SK-N-MC (cell line): ENCODE results near the gene BCAM.
"Not testable (repeated sequence)": the region's sequence is repeated elsewhere in the genome, so short reads cannot be mapped to it uniquely, and the experiment has no call there.

Experiments
- DNase-seq: peaks from one replicate; pipeline ENCODE4 v3.0.0-alpha.2; 2011; ENCODE audit warnings: low read depth, low spot score
- H3K27ac ChIP-seq: fragments of 200-600 bp; sonication (generic); 2 replicates; pipeline ENCODE4 v1.5.1; 2016; ENCODE audit warnings: mixed run types
- H3K36me3 ChIP-seq: fragments of 200-600 bp; sonication (generic); 2 replicates; pipeline ENCODE4 v1.6.1; 2017; ENCODE audit warnings: antibody characterized with exemption, low read length, mixed read lengths; ENCODE audit not compliant: insufficient read depth
- H3K4me3 ChIP-seq: fragments of 200-600 bp; sonication (generic); 2 replicates; pipeline ENCODE4 v1.5.1; 2016
- H3K9ac ChIP-seq: fragments of 200-600 bp; sonication (generic); 2 replicates; pipeline ENCODE4 v1.8.0; 2017; ENCODE audit warnings: mixed run types, mixed read lengths; ENCODE audit not compliant: insufficient read length
- H3K9me3 ChIP-seq: fragments of 200-600 bp; sonication (generic); 2 replicates; pipeline ENCODE4 v1.6.1; 2017; ENCODE audit warnings: low read depth, mild to moderate bottlenecking, antibody characterized with exemption, low read length, moderate library complexity, mixed read lengths
- EZH2 ChIP-seq: fragments of 200-600 bp; sonication (generic); IDR thresholded peaks from one replicate; pipeline ENCODE4 v1.6.1; 2017; ENCODE audit warnings: antibody characterized with exemption
- FOXP2 ChIP-seq: optimal IDR thresholded peaks from 2 replicates; pipeline ENCODE3; 2011; ENCODE audit warnings: mild to moderate bottlenecking, moderate library complexity; ENCODE audit not compliant: insufficient read depth; ENCODE audit errors: extremely low read length, control extremely low read depth
- POLR2AphosphoS5 ChIP-seq: IDR thresholded peaks from 2 replicates; pipeline ENCODE4 v1.6.1; 2012; ENCODE audit warnings: mild to moderate bottlenecking, low read depth, low read length, borderline replicate concordance

The BCAM gene

GRCh38 chr19:44808463-44809371, at the start of gene BCAM:
TSS of gene BCAM (plus strand) at chr19:44809103. CDS start at chr19:44809125, 22 bp downstream.
- no peaks in the 10 kb centered on the region for H3K9me3 ChIP-seq
- peak within 1 kb of the TSS; percentile 68 for H3K9ac ChIP-seq
- H3K27ac ChIP-seq = no peak within 1 kb of the TSS
- H3K36me3 ChIP-seq = no peaks in the 10 kb centered on the region
- H3K4me3 ChIP-seq = peak within 1 kb of the TSS; percentile 77
- TF ChIP-seq POLR2AphosphoS5 (no peak), FOXP2 (no peak), EZH2 (no peak)
- DNase-seq = no peak

- Histone ChIP-seq H3K4me3 (no peak overlapping the region), H3K36me3 (peaks cover 3% of the 10 kb centered on the region; the same call in 1 of the 2 replicates), H3K9ac (no peak overlapping the region), H3K27ac (no peak overlapping the region), H3K9me3 (no peaks in the 10 kb centered on the region)
- no peak for TF ChIP-seq POLR2AphosphoS5
- TF ChIP-seq FOXP2 = no peak
- no peak for TF ChIP-seq EZH2
- DNase-seq = no peak
Observed at GRCh38 chr19:44762038-44762437, 46.9 kb upstream of the BCAM start.

- Histone ChIP-seq H3K27ac (peak overlapping the region; percentile 50; the same call in 1 of the 2 replicates), H3K9me3 (no peaks in the 10 kb centered on the region), H3K36me3 (no peaks in the 10 kb centered on the region), H3K4me3 (no peak overlapping the region), H3K9ac (no peak overlapping the region)
- no peak for DNase-seq
- TF ChIP-seq EZH2 (no peak), POLR2AphosphoS5 (no peak), FOXP2 (no peak)
Observed at GRCh38 chr19:44765033-44765948, 43.6 kb upstream of the BCAM start.

- TF ChIP-seq POLR2AphosphoS5 (no peak), FOXP2 (no peak), EZH2 (no peak)
Observed at GRCh38 chr19:44765949-44766335, 43.0 kb upstream of the BCAM start.

GRCh38 chr19:44767295-44768180, 41.4 kb upstream of the BCAM start:
- H3K27ac ChIP-seq = no peak overlapping the region
- no peaks in the 10 kb centered on the region for H3K9me3 ChIP-seq
- no peak overlapping the region for H3K9ac ChIP-seq
- DNase-seq = no peak
- no peaks in the 10 kb centered on the region for H3K36me3 ChIP-seq
- H3K4me3 ChIP-seq = no peak overlapping the region
- TF ChIP-seq FOXP2 (no peak), EZH2 (no peak), POLR2AphosphoS5 (no peak)

More at GRCh38 chr19:44765949-44766335, 43.0 kb upstream of the BCAM start:
- Histone ChIP-seq H3K9me3 (no peaks in the 10 kb centered on the region), H3K9ac (no peak overlapping the region), H3K4me3 (no peak overlapping the region), H3K36me3 (no peaks in the 10 kb centered on the region), H3K27ac (no peak overlapping the region)
- no peak for DNase-seq

GRCh38 chr19:44770550-44771257, 38.2 kb upstream of the BCAM start:
- no peak overlapping the region for H3K9ac ChIP-seq
- peak overlapping the region; percentile 22 for H3K4me3 ChIP-seq
- TF ChIP-seq POLR2AphosphoS5 (no peak), EZH2 (no peak), FOXP2 (no peak)
- H3K36me3 ChIP-seq = no peaks in the 10 kb centered on the region
- H3K27ac ChIP-seq = peak overlapping the region; percentile 35; the same call in 1 of the 2 replicates
- DNase-seq = peak; percentile 81
- no peaks in the 10 kb centered on the region for H3K9me3 ChIP-seq

GRCh38 chr19:44772144-44772543, 36.8 kb upstream of the BCAM start:
- not testable (repeated sequence) for H3K4me3 ChIP-seq, DNase-seq, H3K36me3 ChIP-seq, H3K9me3 ChIP-seq, H3K9ac ChIP-seq, H3K27ac ChIP-seq
